Measurements from ENCODE around the gene RAB36. TPM values are rescaled to one million over a fixed set of nuclear protein-coding genes. Genes with fewer than 3 reads are reported as not detected.

Gene RAB36
- total RNA-seq, 4 donors from 2014 or later, result 0.38 to 1.0 (median 0.57) TPM

GRCh38 chr22:23145878-23146470, 697 bp downstream of the RAB36 start:
- TF ChIP-seq, protein P1, sequence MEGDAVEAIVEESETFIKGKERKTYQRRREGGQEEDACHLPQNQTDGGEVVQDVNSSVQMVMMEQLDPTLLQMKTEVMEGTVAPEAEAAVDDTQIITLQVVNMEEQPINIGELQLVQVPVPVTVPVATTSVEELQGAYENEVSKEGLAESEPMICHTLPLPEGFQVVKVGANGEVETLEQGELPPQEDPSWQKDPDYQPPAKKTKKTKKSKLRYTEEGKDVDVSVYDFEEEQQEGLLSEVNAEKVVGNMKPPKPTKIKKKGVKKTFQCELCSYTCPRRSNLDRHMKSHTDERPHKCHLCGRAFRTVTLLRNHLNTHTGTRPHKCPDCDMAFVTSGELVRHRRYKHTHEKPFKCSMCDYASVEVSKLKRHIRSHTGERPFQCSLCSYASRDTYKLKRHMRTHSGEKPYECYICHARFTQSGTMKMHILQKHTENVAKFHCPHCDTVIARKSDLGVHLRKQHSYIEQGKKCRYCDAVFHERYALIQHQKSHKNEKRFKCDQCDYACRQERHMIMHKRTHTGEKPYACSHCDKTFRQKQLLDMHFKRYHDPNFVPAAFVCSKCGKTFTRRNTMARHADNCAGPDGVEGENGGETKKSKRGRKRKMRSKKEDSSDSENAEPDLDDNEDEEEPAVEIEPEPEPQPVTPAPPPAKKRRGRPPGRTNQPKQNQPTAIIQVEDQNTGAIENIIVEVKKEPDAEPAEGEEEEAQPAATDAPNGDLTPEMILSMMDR (IDR thresholded peaks at IDR 0.05; ENCODE audit: low read depth), result no peak

- TF ChIP-seq, protein P1 (IDR thresholded peaks at IDR 0.05; ENCODE audit: low read depth), result no peak
These were observed 1.4 kb downstream of the RAB36 start for GRCh38 chr22:23146478-23147205.

DNA sequence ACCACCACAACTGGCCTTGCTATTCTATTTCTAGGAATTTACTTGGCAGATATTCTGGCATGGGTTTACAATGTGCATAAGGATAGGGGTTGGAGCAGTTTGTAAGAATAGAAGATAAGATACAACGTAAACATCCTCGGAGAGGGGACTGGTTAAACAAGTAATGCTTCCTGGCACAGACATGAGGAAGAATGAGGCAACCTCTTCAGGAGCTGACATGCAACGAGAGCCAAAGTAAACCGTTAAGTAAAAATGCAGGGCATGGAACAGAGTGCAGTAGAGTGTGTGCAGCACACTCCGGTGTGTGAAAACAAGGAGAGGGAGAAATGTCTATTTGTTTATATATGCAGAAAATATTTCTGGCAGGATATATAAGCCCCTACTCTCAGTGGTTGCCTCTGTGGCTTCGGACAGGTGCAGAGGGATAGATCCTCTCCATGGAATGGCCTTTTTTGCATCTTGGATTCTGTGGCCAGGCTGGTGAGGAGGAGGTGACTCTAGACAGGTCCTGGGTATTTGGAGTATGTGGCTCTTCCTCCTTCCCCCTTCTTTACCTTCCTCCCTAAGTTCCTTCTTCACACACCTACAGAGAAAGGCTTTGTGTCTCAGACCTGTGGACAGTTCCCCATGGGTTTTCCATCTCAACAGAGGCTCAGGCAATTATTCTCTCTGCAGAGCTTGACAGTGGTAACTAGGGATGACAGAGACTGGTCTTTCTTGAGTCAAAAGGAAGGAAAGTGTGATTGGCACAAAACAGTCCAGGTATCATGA, 2.5 kb downstream of the RAB36 start:
- TF ChIP-seq, protein P1 (IDR thresholded peaks at IDR 0.05; ENCODE audit: low read depth), result no peak

DNA sequence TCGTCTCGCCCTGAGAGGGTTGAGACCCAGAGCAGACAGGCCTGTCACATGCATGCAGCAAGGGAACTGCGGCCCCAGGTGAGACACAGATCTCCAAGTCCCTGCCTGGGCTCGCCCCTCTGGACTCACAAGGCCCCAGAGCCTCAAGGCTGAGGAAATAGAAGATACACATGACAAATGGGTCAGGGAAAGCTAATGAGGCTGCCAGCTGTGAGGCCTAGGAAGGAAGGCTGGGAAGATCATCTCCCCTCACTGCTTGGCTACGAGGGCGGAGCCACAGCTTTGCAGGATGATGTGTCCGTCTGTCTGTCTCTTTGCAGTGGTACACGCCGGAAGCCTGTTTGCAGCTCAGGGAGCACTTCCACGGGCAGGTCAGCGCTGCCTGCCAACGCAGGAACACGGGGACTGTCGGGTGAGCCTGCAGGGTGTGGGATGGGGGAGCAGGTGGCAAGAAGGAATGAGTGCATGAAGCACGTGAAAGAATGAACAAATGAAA, 4.5 kb downstream of the RAB36 start:
- TF ChIP-seq, protein P1 (IDR thresholded peaks at IDR 0.05; ENCODE audit: low read depth), result no peak

GRCh38 chr22:23150762-23151161, 5.5 kb downstream of the RAB36 start:
- TF ChIP-seq, protein P1 (IDR thresholded peaks at IDR 0.05; ENCODE audit: low read depth), result no peak

GRCh38 chr22:23151827-23152226, 6.5 kb downstream of the RAB36 start:
- TF ChIP-seq, protein P1 (IDR thresholded peaks at IDR 0.05; ENCODE audit: low read depth), result no peak

All from subcutaneous adipose tissue (tissue), 4 donors.